CD14-positive monocyte (primary cell): ENCODE results near the gene NAT16. TPM values are rescaled to one million over a fixed set of nuclear protein-coding genes. Genes with fewer than 3 reads are reported as not detected.

Experiments
- DNase-seq, 3 donors: peaks; one replicate each; pipeline ENCODE4 v3.0.0-alpha.2; 2011 to 2022
- H2AFZ ChIP-seq: 2 replicates; pipeline ENCODE4 v1.6.0; 2012; ENCODE audit warnings: mild to moderate bottlenecking, low read depth, low read length, inconsistent platforms; ENCODE audit not compliant: insufficient read depth, poor library complexity, severe bottlenecking
- H3K27ac ChIP-seq, 2 donors: 1 replicate in 1 of 2; 2 replicates in 1 of 2; pipeline ENCODE4 v1.5.1; 2012 to 2013; ENCODE audit warnings: low read length in 2 of 2, control low read depth in 1 of 2, inconsistent platforms in 1 of 2, low read depth in 1 of 2, mild to moderate bottlenecking in 1 of 2
- H3K27me3 ChIP-seq, 2 donors: one replicate each; pipeline versions ENCODE4 v1.6.0 to v1.6.1; 2011 to 2013; ENCODE audit warnings: low read length in 2 of 2; ENCODE audit not compliant: control insufficient read depth in 2 of 2, insufficient read depth in 2 of 2
- H3K36me3 ChIP-seq, 2 donors: replicated peaks in 1 of 2; 1 replicate in 1 of 2; 2 replicates in 1 of 2; pipeline versions ENCODE4 v1.5.1 to v1.6.1; 2012 to 2013; ENCODE audit warnings: low read length in 2 of 2, control low read depth in 1 of 2, inconsistent platforms in 1 of 2, mild to moderate bottlenecking in 1 of 2; ENCODE audit not compliant: insufficient read depth in 2 of 2, control insufficient read depth in 1 of 2
- H3K4me1 ChIP-seq, 2 donors: 1 replicate in 1 of 2; 2 replicates in 1 of 2; pipeline versions ENCODE4 v1.5.1 to v1.6.1; 2012 to 2013; ENCODE audit warnings: low read length in 2 of 2, control low read depth in 1 of 2, inconsistent platforms in 1 of 2, mild to moderate bottlenecking in 1 of 2, moderate library complexity in 1 of 2; ENCODE audit not compliant: insufficient read depth in 2 of 2, control insufficient read depth in 1 of 2
- H3K4me2 ChIP-seq: replicated peaks from 2 replicates; pipeline ENCODE3; 2012; ENCODE audit warnings: low read length, moderate library complexity, mild to moderate bottlenecking; ENCODE audit not compliant: poor library complexity, severe bottlenecking; ENCODE audit errors: extremely low read depth
- H3K4me3 ChIP-seq, 3 experiments: fragments of 200-600 bp in 1 of 3; sonication (generic) in 1 of 3; replicated peaks in 1 of 3; 1 replicate in 2 of 3; 2 replicates in 1 of 3; pipeline ENCODE4 v1.5.1; 2011 to 2013; ENCODE audit warnings: low read length in 3 of 3, mild to moderate bottlenecking in 3 of 3, control low read depth in 2 of 3, low read depth in 2 of 3, inconsistent platforms in 1 of 3, moderate library complexity in 1 of 3
- H3K79me2 ChIP-seq: 2 replicates; pipeline ENCODE4 v1.6.0; 2012; ENCODE audit warnings: mild to moderate bottlenecking, control low read depth, inconsistent platforms, low read length, moderate library complexity; ENCODE audit not compliant: insufficient read depth
- H3K9ac ChIP-seq: 2 replicates; pipeline ENCODE4 v1.6.0; 2017; ENCODE audit warnings: low read length, mild to moderate bottlenecking; ENCODE audit not compliant: insufficient read depth, poor library complexity, severe bottlenecking
- H3K9me3 ChIP-seq, 2 donors: replicated peaks in 1 of 2; 1 replicate in 1 of 2; 2 replicates in 1 of 2; pipeline versions ENCODE4 v1.5.1 to v1.6.1; 2012 to 2013; ENCODE audit warnings: low read length in 2 of 2, control low read depth in 1 of 2; ENCODE audit not compliant: control insufficient read depth in 1 of 2, insufficient read depth in 1 of 2
- H4K20me1 ChIP-seq: 2 replicates; pipeline ENCODE4 v1.6.0; 2012; ENCODE audit warnings: mild to moderate bottlenecking, low read length, control low read depth, moderate library complexity; ENCODE audit not compliant: insufficient read depth
- H3K27ac Mint-ChIP-seq, 7 donors: one replicate each; pipeline ENCODE4 v1.8.0; 2020; ENCODE audit warnings: mild to moderate bottlenecking in 7 of 7, mixed read lengths in 7 of 7, moderate library complexity in 6 of 7, inconsistent platforms in 2 of 7
- H3K27me3 Mint-ChIP-seq, 3 donors: one replicate each; pipeline ENCODE4 v1.8.0; 2021 to 2022; ENCODE audit warnings: low read depth in 3 of 3, mild to moderate bottlenecking in 3 of 3, mixed read lengths in 3 of 3, moderate library complexity in 3 of 3, inconsistent platforms in 1 of 3
- H3K36me3 Mint-ChIP-seq, 2 donors: one replicate each; pipeline ENCODE4 v1.8.0; 2020; ENCODE audit warnings: mixed read lengths in 2 of 2, inconsistent platforms in 1 of 2, mild to moderate bottlenecking in 1 of 2
- H3K4me1 Mint-ChIP-seq: one replicate; pipeline ENCODE4 v1.8.0; 2020; ENCODE audit warnings: mild to moderate bottlenecking, mixed read lengths
- H3K4me3 Mint-ChIP-seq, 2 donors: one replicate each; pipeline ENCODE4 v1.8.0; 2020; ENCODE audit warnings: mild to moderate bottlenecking in 2 of 2, mixed read lengths in 2 of 2, moderate library complexity in 1 of 2
- H3K9me3 Mint-ChIP-seq, 7 donors: one replicate each; pipeline ENCODE4 v1.8.0; 2020 to 2022; ENCODE audit warnings: mixed read lengths in 7 of 7, mild to moderate bottlenecking in 6 of 7, moderate library complexity in 6 of 7, inconsistent platforms in 2 of 7
- WGBS: methylation state at CpG from one replicate; pipeline ENCODE4 v1.1.5; 2013; ENCODE audit warnings: missing lambda C conversion rate; ENCODE audit not compliant: insufficient coverage; 5-methylcytosine and 5-hydroxymethylcytosine counted together
- intact Hi-C, 2 donors: fragments of 100-400 bp; cut with micrococcal nuclease; formaldehyde crosslinking; loops; one replicate each; pipeline versions ENCODE4 v1.15.0 to v1.15.1; 2023
- polyA plus RNA-seq, 3 donors: library from polyadenylated mRNA; depleted of rRNA in 1 of 3; unstranded in 2 of 3; stranded (reverse) in 1 of 3; fragments of 300-500 nt in 2 of 3; fragments of >200 nt in 1 of 3; fragmentation: Illumina TruSeq in 2 of 3; gene quantifications; 1 replicate in 2 of 3; 2 replicates in 1 of 3; pipeline ENCODE4 v1.2.3, GENCODE V29; 2012 to 2021
- TF ChIP-seq, protein P1 (sequence below): fragments of 200-600 bp; IDR thresholded peaks from one replicate; pipeline ENCODE4 v1.8.0; 2022; ENCODE audit warnings: antibody characterized with exemption, mild to moderate bottlenecking

Gene NAT16
- polyA plus RNA-seq, 3 donors = not detected

DNA sequence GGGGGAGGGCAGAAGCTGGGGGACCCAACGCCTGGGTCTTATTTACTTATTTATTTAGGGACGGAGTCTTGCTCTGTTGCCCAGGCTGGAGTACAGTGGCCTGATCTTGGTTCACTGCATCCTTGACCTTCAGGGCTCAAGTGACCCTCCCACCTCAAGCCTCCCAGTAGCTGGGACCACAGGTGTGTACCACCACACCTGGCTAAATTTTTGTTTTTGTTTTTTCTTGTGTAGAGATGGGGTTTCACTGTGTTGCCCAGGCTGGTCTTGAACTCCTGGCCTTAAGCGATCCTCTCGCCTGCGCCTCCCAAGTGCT is 22.5 kb upstream of the NAT16 start:
- H3K4me3 Mint-ChIP-seq = peak overlapping the region in 1 of 2 donors; percentile 70
- peaks cover 16 to 31% of the 10 kb centered on the region in 2 donors for H3K36me3 Mint-ChIP-seq
- no peak for DNase-seq
- peaks cover 30% of the 10 kb centered on the region for H3K4me1 Mint-ChIP-seq
- no peaks in the 10 kb centered on the region for H4K20me1 ChIP-seq
- peaks cover 10 to 46% of the 10 kb centered on the region in 2 donors for H3K27me3 ChIP-seq
- H3K4me2 ChIP-seq = no peak overlapping the region
- H3K79me2 ChIP-seq = no peaks in the 10 kb centered on the region
- no peak overlapping the region for H3K27ac Mint-ChIP-seq
- intact Hi-C loops = no loop called here
- H3K9me3 Mint-ChIP-seq = peaks cover 0 to 13% (median 7%) of the 10 kb centered on the region in 7 donors
- H2AFZ ChIP-seq = no peak overlapping the region
- H3K4me1 ChIP-seq = peaks cover 33 to 42% of the 10 kb centered on the region in 2 donors
- no peak overlapping the region for H3K9ac ChIP-seq
- H3K27me3 Mint-ChIP-seq = peaks cover 49 to 58% (median 50%) of the 10 kb centered on the region in 3 donors
- H3K27ac ChIP-seq = no peak overlapping the region
- H3K9me3 ChIP-seq = no peaks in the 10 kb centered on the region
- WGBS = 93% methylated on average over 3 of the region's 5 CpGs
- H3K36me3 ChIP-seq = peaks cover 15% of the 10 kb centered on the region in 2 donors
- TF ChIP-seq, protein P1, sequence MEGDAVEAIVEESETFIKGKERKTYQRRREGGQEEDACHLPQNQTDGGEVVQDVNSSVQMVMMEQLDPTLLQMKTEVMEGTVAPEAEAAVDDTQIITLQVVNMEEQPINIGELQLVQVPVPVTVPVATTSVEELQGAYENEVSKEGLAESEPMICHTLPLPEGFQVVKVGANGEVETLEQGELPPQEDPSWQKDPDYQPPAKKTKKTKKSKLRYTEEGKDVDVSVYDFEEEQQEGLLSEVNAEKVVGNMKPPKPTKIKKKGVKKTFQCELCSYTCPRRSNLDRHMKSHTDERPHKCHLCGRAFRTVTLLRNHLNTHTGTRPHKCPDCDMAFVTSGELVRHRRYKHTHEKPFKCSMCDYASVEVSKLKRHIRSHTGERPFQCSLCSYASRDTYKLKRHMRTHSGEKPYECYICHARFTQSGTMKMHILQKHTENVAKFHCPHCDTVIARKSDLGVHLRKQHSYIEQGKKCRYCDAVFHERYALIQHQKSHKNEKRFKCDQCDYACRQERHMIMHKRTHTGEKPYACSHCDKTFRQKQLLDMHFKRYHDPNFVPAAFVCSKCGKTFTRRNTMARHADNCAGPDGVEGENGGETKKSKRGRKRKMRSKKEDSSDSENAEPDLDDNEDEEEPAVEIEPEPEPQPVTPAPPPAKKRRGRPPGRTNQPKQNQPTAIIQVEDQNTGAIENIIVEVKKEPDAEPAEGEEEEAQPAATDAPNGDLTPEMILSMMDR = no peak
- H3K4me3 ChIP-seq = no peak overlapping the region

DNA sequence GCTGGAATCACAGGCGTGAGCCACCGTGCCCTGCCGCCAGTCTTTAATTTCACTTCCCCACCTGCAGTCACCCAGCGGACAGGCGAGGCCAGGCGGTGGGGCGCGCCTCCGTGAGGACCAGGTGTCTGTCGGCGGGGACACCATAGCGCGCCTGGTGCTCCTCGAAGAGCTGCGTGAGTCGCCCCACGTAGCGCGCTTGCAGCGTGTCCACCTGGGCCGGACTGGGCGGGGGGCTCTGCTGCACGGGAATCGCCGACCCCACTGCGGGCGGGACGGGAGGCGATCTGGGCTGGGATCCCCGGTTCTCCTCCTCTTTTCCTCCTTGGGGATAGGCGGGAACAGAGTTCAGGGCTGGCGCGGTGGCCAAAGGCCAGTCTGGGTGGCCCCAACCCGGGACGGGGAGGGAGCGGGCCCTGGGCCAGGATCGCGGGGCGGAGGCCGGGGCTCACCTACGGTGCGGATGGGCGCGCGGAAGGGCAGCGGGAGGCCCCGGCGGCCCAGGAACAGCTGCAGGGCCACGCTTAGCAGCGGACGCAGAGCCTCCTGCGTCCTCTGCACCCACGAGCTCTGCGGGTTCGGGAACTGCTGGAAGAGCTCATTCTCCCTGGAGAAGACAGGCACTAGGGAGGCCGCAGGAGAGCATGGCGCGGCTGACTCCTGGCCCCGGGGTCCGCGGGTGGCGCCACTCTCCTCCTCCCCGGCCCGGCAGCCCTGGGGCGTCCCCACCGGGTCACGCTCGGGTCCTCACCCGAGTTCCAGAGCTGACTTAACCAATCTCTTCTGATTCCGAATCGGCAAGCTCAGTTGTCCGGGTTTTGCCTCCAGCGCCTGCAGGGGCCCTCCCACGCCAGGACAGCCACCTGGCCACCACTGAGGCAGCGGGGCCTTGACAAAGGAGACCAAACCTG is 21.9 kb upstream of the NAT16 start:
- Histone ChIP-seq H2AFZ (peak overlapping the region; percentile 31), H3K4me2 (peak overlapping the region; percentile 24), H3K4me1 (peaks cover 33 to 42% of the 10 kb centered on the region in 2 donors), H3K36me3 (peaks cover 10% of the 10 kb centered on the region in 2 donors), H3K9ac (no peak overlapping the region), H3K27ac (no peak overlapping the region), H3K9me3 (no peaks in the 10 kb centered on the region), H3K4me3 (peak overlapping the region in 1 of 3 experiments; percentile 28), H3K27me3 (peaks cover 10 to 46% of the 10 kb centered on the region in 2 donors), H4K20me1 (no peaks in the 10 kb centered on the region), H3K79me2 (no peaks in the 10 kb centered on the region)
- Mint-ChIP-seq H3K36me3 (peaks cover 12 to 24% of the 10 kb centered on the region in 2 donors), H3K27me3 (peaks cover 49 to 62% (median 50%) of the 10 kb centered on the region in 3 donors), H3K4me1 (peaks cover 30% of the 10 kb centered on the region), H3K9me3 (peaks cover 0 to 13% (median 7%) of the 10 kb centered on the region in 7 donors), H3K27ac (no peak overlapping the region), H3K4me3 (peak overlapping the region in 1 of 2 donors; percentile 87)
- DNase-seq = no peak
- intact Hi-C loops = no loop called here
- TF ChIP-seq, protein P1 = no peak
- WGBS = 10% methylated on average over 70 of the region's 75 CpGs
